IMR-90 (cell line): ENCODE measurements around the gene RCE1.

Source experiments
- CEBPB ChIP-seq: IDR thresholded peaks from 2 replicates; pipeline ENCODE4 v1.6.1; 2012; ENCODE audit warnings: low read depth, low read length, improper control_type of control experiment
- MAFK ChIP-seq: IDR thresholded peaks from 2 replicates; pipeline ENCODE4 v1.6.1; 2012; ENCODE audit warnings: low read depth, low read length, improper control_type of control experiment
- POLR2A ChIP-seq: IDR thresholded peaks from 2 replicates; pipeline ENCODE4 v1.6.1; 2012; ENCODE audit warnings: mild to moderate bottlenecking, low read depth, low read length
- TF ChIP-seq, protein P1 (sequence below): conservative IDR thresholded peaks from 2 replicates; pipeline ENCODE4 v1.5.1; 2012; ENCODE audit warnings: mild to moderate bottlenecking, low read depth, low read length, improper control_type of control experiment
- TF ChIP-seq, protein P2 (sequence below): fragments of 150-350 bp; IDR thresholded peaks from 2 replicates; pipeline ENCODE4 v1.6.1; 2017; ENCODE audit warnings: mild to moderate bottlenecking, antibody characterized with exemption, low read length, low read depth

DNA sequence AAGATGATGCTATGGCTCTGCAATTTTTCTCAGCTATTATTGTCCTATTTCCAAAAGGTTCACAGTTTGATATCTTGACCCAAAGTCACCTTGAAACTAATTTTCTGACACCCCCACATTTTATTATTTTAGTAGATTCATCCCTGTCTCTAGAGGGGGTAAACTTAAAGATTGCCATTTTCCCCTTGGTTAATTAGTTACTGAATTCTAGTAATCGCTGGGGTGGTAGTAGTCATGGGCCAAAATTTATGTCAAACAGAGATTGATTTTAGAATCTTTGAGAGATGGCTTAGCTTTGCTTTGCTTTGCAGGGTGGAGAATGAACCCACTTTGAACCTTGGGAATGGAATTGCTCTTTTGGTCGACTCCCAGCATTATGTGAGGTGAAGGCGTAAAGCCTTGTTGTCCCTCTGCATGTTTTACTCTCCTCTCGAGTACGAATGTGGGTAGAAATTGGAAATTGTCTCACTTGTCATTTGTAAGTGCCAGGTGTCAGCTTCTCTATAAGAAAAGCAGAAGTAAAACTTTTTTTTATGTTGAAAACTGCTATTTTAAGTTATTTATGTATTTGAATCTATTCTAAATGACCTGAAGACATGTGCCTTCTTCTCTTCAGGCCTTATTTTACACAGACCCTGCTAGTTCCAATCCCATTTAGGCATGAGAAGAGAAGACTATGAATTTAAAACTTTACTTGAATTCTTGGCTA is 42.4 kb upstream of the RCE1 start:
- TF ChIP-seq CEBPB (no peak), MAFK (no peak), POLR2A (no peak)
- TF ChIP-seq, protein P1, sequence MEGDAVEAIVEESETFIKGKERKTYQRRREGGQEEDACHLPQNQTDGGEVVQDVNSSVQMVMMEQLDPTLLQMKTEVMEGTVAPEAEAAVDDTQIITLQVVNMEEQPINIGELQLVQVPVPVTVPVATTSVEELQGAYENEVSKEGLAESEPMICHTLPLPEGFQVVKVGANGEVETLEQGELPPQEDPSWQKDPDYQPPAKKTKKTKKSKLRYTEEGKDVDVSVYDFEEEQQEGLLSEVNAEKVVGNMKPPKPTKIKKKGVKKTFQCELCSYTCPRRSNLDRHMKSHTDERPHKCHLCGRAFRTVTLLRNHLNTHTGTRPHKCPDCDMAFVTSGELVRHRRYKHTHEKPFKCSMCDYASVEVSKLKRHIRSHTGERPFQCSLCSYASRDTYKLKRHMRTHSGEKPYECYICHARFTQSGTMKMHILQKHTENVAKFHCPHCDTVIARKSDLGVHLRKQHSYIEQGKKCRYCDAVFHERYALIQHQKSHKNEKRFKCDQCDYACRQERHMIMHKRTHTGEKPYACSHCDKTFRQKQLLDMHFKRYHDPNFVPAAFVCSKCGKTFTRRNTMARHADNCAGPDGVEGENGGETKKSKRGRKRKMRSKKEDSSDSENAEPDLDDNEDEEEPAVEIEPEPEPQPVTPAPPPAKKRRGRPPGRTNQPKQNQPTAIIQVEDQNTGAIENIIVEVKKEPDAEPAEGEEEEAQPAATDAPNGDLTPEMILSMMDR: no peak
- TF ChIP-seq, protein P2, sequence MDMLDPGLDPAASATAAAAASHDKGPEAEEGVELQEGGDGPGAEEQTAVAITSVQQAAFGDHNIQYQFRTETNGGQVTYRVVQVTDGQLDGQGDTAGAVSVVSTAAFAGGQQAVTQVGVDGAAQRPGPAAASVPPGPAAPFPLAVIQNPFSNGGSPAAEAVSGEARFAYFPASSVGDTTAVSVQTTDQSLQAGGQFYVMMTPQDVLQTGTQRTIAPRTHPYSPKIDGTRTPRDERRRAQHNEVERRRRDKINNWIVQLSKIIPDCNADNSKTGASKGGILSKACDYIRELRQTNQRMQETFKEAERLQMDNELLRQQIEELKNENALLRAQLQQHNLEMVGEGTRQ: no peak
